ENCODE results near the gene BTBD8.
"Not testable (repeated sequence)": the region's sequence is repeated elsewhere in the genome, so short reads cannot be mapped to it uniquely, and the experiment has no call there.

The BTBD8 gene

GRCh38 chr1:92045766-92046495, 34.2 kb upstream of the BTBD8 start:
- TF ChIP-seq EZH2 (IDR thresholded peaks at IDR 0.05) = no peak
- no peak for TF ChIP-seq FOXP2 (optimal IDR thresholded peaks at IDR 0.05; ENCODE audit: control extremely low read depth, extremely low read length, insufficient read depth)
- no peak for TF ChIP-seq POLR2AphosphoS5 (IDR thresholded peaks at IDR 0.05; ENCODE audit: borderline replicate concordance, low read depth, low read length)
- Histone ChIP-seq H3K9me3 (ENCODE audit: low read depth, low read length) (no peaks in the 10 kb centered on the region), H3K27ac (no peak overlapping the region)

GRCh38 chr1:92051948-92052347, 28.2 kb upstream of the BTBD8 start:
- TF ChIP-seq EZH2 (IDR thresholded peaks at IDR 0.05) = no peak
- no peak for TF ChIP-seq FOXP2 (optimal IDR thresholded peaks at IDR 0.05; ENCODE audit: control extremely low read depth, extremely low read length, insufficient read depth)
- no peak for TF ChIP-seq POLR2AphosphoS5 (IDR thresholded peaks at IDR 0.05; ENCODE audit: borderline replicate concordance, low read depth, low read length)
- H3K27ac ChIP-seq = no peak overlapping the region

More at GRCh38 chr1:92045766-92046495, 34.2 kb upstream of the BTBD8 start:
- H3K9ac ChIP-seq (ENCODE audit: insufficient read length) = no peak overlapping the region
- no peak for DNase-seq (ENCODE audit: low read depth, low spot score)
- no peaks in the 10 kb centered on the region for H3K36me3 ChIP-seq (ENCODE audit: insufficient read depth, low read length)
- H3K4me3 ChIP-seq = no peak overlapping the region

GRCh38 chr1:92065042-92065441, 15.1 kb upstream of the BTBD8 start:
- Histone ChIP-seq H3K36me3 (ENCODE audit: insufficient read depth, low read length) (no peaks in the 10 kb centered on the region), H3K4me3 (no peak overlapping the region), H3K9ac (ENCODE audit: insufficient read length) (no peak overlapping the region), H3K27ac (no peak overlapping the region), H3K9me3 (ENCODE audit: low read depth, low read length) (no peaks in the 10 kb centered on the region)
- no peak for DNase-seq (ENCODE audit: low read depth, low spot score)
- TF ChIP-seq FOXP2 (optimal IDR thresholded peaks at IDR 0.05; ENCODE audit: control extremely low read depth, extremely low read length, insufficient read depth) (no peak), POLR2AphosphoS5 (IDR thresholded peaks at IDR 0.05; ENCODE audit: borderline replicate concordance, low read depth, low read length) (no peak), EZH2 (IDR thresholded peaks at IDR 0.05) (no peak)

More at GRCh38 chr1:92051948-92052347, 28.2 kb upstream of the BTBD8 start:
- Histone ChIP-seq H3K4me3 (no peak overlapping the region), H3K36me3 (ENCODE audit: insufficient read depth, low read length) (no peaks in the 10 kb centered on the region), H3K9ac (ENCODE audit: insufficient read length) (no peak overlapping the region), H3K9me3 (ENCODE audit: low read depth, low read length) (no peaks in the 10 kb centered on the region)
- DNase-seq (ENCODE audit: low read depth, low spot score) = no peak

- Histone ChIP-seq H3K9ac (ENCODE audit: insufficient read length) (no peak overlapping the region), H3K36me3 (ENCODE audit: insufficient read depth, low read length) (no peaks in the 10 kb centered on the region), H3K4me3 (no peak overlapping the region), H3K9me3 (ENCODE audit: low read depth, low read length) (no peaks in the 10 kb centered on the region), H3K27ac (no peak overlapping the region)
- no peak for DNase-seq (ENCODE audit: low read depth, low spot score)
- TF ChIP-seq EZH2 (IDR thresholded peaks at IDR 0.05) = no peak
- TF ChIP-seq POLR2AphosphoS5 (IDR thresholded peaks at IDR 0.05; ENCODE audit: borderline replicate concordance, low read depth, low read length) = no peak
- TF ChIP-seq FOXP2 (optimal IDR thresholded peaks at IDR 0.05; ENCODE audit: control extremely low read depth, extremely low read length, insufficient read depth) = no peak
Measured at GRCh38 chr1:92066321-92066720, 13.8 kb upstream of the BTBD8 start.

GRCh38 chr1:92070892-92071291, 9.3 kb upstream of the BTBD8 start:
- no peak for TF ChIP-seq POLR2AphosphoS5 (IDR thresholded peaks at IDR 0.05; ENCODE audit: borderline replicate concordance, low read depth, low read length)
- TF ChIP-seq FOXP2 (optimal IDR thresholded peaks at IDR 0.05; ENCODE audit: control extremely low read depth, extremely low read length, insufficient read depth) = no peak
- no peak for TF ChIP-seq EZH2 (IDR thresholded peaks at IDR 0.05)
- H3K9me3 ChIP-seq (ENCODE audit: low read depth, low read length) = no peaks in the 10 kb centered on the region
- no peak for DNase-seq (ENCODE audit: low read depth, low spot score)

GRCh38 chr1:92074446-92074845, 5.7 kb upstream of the BTBD8 start:
- H3K27ac ChIP-seq; DNase-seq (ENCODE audit: low read depth, low spot score): not testable (repeated sequence)

More at GRCh38 chr1:92070892-92071291, 9.3 kb upstream of the BTBD8 start:
- Histone ChIP-seq H3K27ac (no peak overlapping the region), H3K9ac (ENCODE audit: insufficient read length) (no peak overlapping the region), H3K36me3 (ENCODE audit: insufficient read depth, low read length) (no peaks in the 10 kb centered on the region), H3K4me3 (no peak overlapping the region)

GRCh38 chr1:92075311-92075710, 4.8 kb upstream of the BTBD8 start, which contains the start of gene SETSIP:
SETSIP (minus strand) TSS chr1:92075411; CDS start chr1:92075411, 0 bp downstream.
- Histone ChIP-seq H3K4me3 (no peak within 1 kb of the TSS), H3K36me3 (ENCODE audit: insufficient read depth, low read length) (no peaks in the 10 kb centered on the region), H3K9ac (ENCODE audit: insufficient read length) (no peak within 1 kb of the TSS), H3K27ac (no peak within 1 kb of the TSS), H3K9me3 (ENCODE audit: low read depth, low read length) (no peaks in the 10 kb centered on the region)
- DNase-seq (ENCODE audit: low read depth, low spot score) = no peak
- TF ChIP-seq EZH2 (IDR thresholded peaks at IDR 0.05) (no peak), POLR2AphosphoS5 (IDR thresholded peaks at IDR 0.05; ENCODE audit: borderline replicate concordance, low read depth, low read length) (no peak), FOXP2 (optimal IDR thresholded peaks at IDR 0.05; ENCODE audit: control extremely low read depth, extremely low read length, insufficient read depth) (no peak)

More at GRCh38 chr1:92074446-92074845, 5.7 kb upstream of the BTBD8 start:
- H3K36me3 ChIP-seq (ENCODE audit: insufficient read depth, low read length); H3K9me3 ChIP-seq (ENCODE audit: low read depth, low read length); H3K9ac ChIP-seq (ENCODE audit: insufficient read length); H3K4me3 ChIP-seq: not testable (repeated sequence)

GRCh38 chr1:92076363-92076762, 3.8 kb upstream of the BTBD8 start:
- no peak overlapping the region for H3K27ac ChIP-seq
- no peaks in the 10 kb centered on the region for H3K9me3 ChIP-seq (ENCODE audit: low read depth, low read length)
- DNase-seq (ENCODE audit: low read depth, low spot score) = no peak
- TF ChIP-seq POLR2AphosphoS5 (IDR thresholded peaks at IDR 0.05; ENCODE audit: borderline replicate concordance, low read depth, low read length) (no peak), FOXP2 (optimal IDR thresholded peaks at IDR 0.05; ENCODE audit: control extremely low read depth, extremely low read length, insufficient read depth) (no peak), EZH2 (IDR thresholded peaks at IDR 0.05) (no peak)
- no peaks in the 10 kb centered on the region for H3K36me3 ChIP-seq (ENCODE audit: insufficient read depth, low read length)
- no peak overlapping the region for H3K9ac ChIP-seq (ENCODE audit: insufficient read length)
- H3K4me3 ChIP-seq = no peak overlapping the region

- DNase-seq (ENCODE audit: low read depth, low spot score); H3K9me3 ChIP-seq (ENCODE audit: low read depth, low read length); H3K27ac ChIP-seq: not testable (repeated sequence)
Measured at GRCh38 chr1:92078077-92078476, 2.1 kb upstream of the BTBD8 start.

More at GRCh38 chr1:92078077-92078476, 2.1 kb upstream of the BTBD8 start:
- H3K9ac ChIP-seq (ENCODE audit: insufficient read length); H3K4me3 ChIP-seq; H3K36me3 ChIP-seq (ENCODE audit: insufficient read depth, low read length): not testable (repeated sequence)
